Putamen (tissue), 1 donor: ENCODE data around the gene SENP3.

Source experiments
- DNase-seq: peaks from one replicate; pipeline ENCODE4 v3.0.0-alpha.2; 2016; ENCODE audit warnings: low spot score

The SENP3 gene

GRCh38 chr17:7556627-7557026 lies 5.1 kb upstream of the SENP3 start:
- no peak for DNase-seq

- no peak for DNase-seq
Measured at GRCh38 chr17:7557147-7557764, 4.5 kb upstream of the SENP3 start.

GRCh38 chr17:7557775-7558543 lies 3.8 kb upstream of the SENP3 start:
- peak; percentile 80 for DNase-seq

- DNase-seq, result no peak
Measured at GRCh38 chr17:7558544-7559319, 3.0 kb upstream of the SENP3 start, which contains the start of gene TNFSF13. TNFSF13 (plus strand) TSS chr17:7558750; CDS start chr17:7559040, 290 bp downstream.

GRCh38 chr17:7559320-7560171 lies 2.2 kb upstream of the SENP3 start:
- peak; percentile 46 for DNase-seq

- no peak for DNase-seq
Measured at GRCh38 chr17:7560172-7561027, 1.3 kb upstream of the SENP3 start.

GRCh38 chr17:7561028-7561575 lies 617 bp upstream of the SENP3 start:
- peak; percentile 77 for DNase-seq

- no peak for DNase-seq
Measured at GRCh38 chr17:7562208-7562605, 488 bp downstream of the SENP3 start.

GRCh38 chr17:7563115-7563869 lies 1.6 kb downstream of the SENP3 start:
- DNase-seq, result no peak

- no peak for DNase-seq
Measured at GRCh38 chr17:7569571-7569970, 7.9 kb downstream of the SENP3 start.

- no peak for DNase-seq
Measured at GRCh38 chr17:7570351-7570750, 8.6 kb downstream of the SENP3 start.

- no peak for DNase-seq
Measured at GRCh38 chr17:7572338-7572587, 10.5 kb downstream of the SENP3 start.

GRCh38 chr17:7572588-7573323 lies 11.0 kb downstream of the SENP3 start:
- DNase-seq, result peak; percentile 99

GRCh38 chr17:7573324-7574080 lies 11.8 kb downstream of the SENP3 start:
- DNase-seq, result peak; percentile 91

GRCh38 chr17:7574176-7574953 lies 12.6 kb downstream of the SENP3 start:
- no peak for DNase-seq

GRCh38 chr17:7575481-7575883 lies 13.8 kb downstream of the SENP3 start:
- DNase-seq, result no peak

- DNase-seq, result no peak
Measured at GRCh38 chr17:7575959-7576358, 14.2 kb downstream of the SENP3 start.

GRCh38 chr17:7576432-7576937 lies 14.8 kb downstream of the SENP3 start:
- no peak for DNase-seq
